ENCODE data around the gene NDRG3. TPM values are rescaled to one million over a fixed set of nuclear protein-coding genes. Genes with fewer than 3 reads are reported as not detected.

Gene NDRG3
- total and polyA plus RNA-seq, 10 of the 15 experiments (the other 5 are each of a cell fraction or from before 2014, with no cell fraction given): 11.2 to 29.7 (median 14.9) TPM

GRCh38 chr20:36687850-36688249, 58.0 kb downstream of the NDRG3 start:
- no peak overlapping the region for H2AFZ ChIP-seq (ENCODE audit: control insufficient read depth, low read depth, low read length)
- 97% methylated on average over 3 of the region's 3 CpGs for WGBS (ENCODE audit: insufficient coverage, insufficient replicate concordance, low lambda C conversion rate, missing lambda C conversion rate)
- in situ Hi-C loops (cut with MboI): no loop called here
- CTCF ChIA-PET: interaction anchor here (0.6 kb wide), 1 partner anchor 695 kb away, joined by 3 read pairs; no protein-coding TSS in a partner anchor
- H3K27me3 ChIP-seq (replicated peaks in 1 of 2; ENCODE audit: control insufficient read depth in 2 of 2, insufficient read depth in 2 of 2, low read length in 1 of 2): no peaks in the 10 kb centered on the region
- no peak overlapping the region for H3K4me3 ChIP-seq
- H3K4me1 ChIP-seq (ENCODE audit: control insufficient read depth, insufficient read depth, low read length): no peaks in the 10 kb centered on the region
- no peak overlapping the region for H3K9ac ChIP-seq (ENCODE audit: control insufficient read depth, insufficient read depth, low read length)
- ATAC-seq (no peak), FAIRE-seq (no peak), DNase-seq (ENCODE audit: low read depth, low spot score) (no peak)
- BruUV-seq (replicated peaks): no TSS peak
- SMC1A ChIA-PET (ENCODE audit: uncharacterized antibody, unreplicated experiment): no interaction called here
- H3K9me3 ChIP-seq (replicated peaks; ENCODE audit: control insufficient read depth, insufficient read depth, low read length): no peaks in the 10 kb centered on the region
- H3K79me2 ChIP-seq (ENCODE audit: control insufficient read depth, insufficient read depth, low read length): no peaks in the 10 kb centered on the region
- RAD21 ChIA-PET (ENCODE audit: unreplicated experiment): no interaction called here
- H3K36me3 ChIP-seq (ENCODE audit: control insufficient read depth in 2 of 2, insufficient read depth in 2 of 2, low read length in 1 of 2): no peaks in the 10 kb centered on the region; a peak in 1 of 4 replicates
- intact Hi-C loops (cut with micrococcal nuclease; ENCODE audit: unreplicated experiment): no loop called here
- no peak overlapping the region for H3K4me2 ChIP-seq (ENCODE audit: control insufficient read depth, insufficient read depth)
- no peak overlapping the region for H3K27ac ChIP-seq (ENCODE audit: control insufficient read depth, insufficient read depth)
- H4K20me1 ChIP-seq (ENCODE audit: control insufficient read depth, insufficient read depth): no peaks in the 10 kb centered on the region
- POLR2A ChIA-PET: no interaction called here
- TF ChIP-seq HDAC2 (IDR thresholded peaks at IDR 0.05): no peak
- TF ChIP-seq CHD2 (IDR thresholded peaks at IDR 0.05; ENCODE audit: borderline replicate concordance, low read depth, low read length): no peak
- no peak for TF ChIP-seq SMARCA5 (IDR thresholded peaks at IDR 0.05)
- TF ChIP-seq TCF3 (IDR thresholded peaks at IDR 0.05; ENCODE audit: borderline replicate concordance, insufficient read depth, low read depth, low read length): no peak
- no peak for TF ChIP-seq ZSCAN29 (IDR thresholded peaks at IDR 0.05)
- no peak for TF ChIP-seq CREM (IDR thresholded peaks at IDR 0.05; ENCODE audit: low read depth)
- no peak for TF ChIP-seq ETV6 (conservative IDR thresholded peaks at IDR 0.05 in 1 of 2, IDR thresholded peaks at IDR 0.05 in 1 of 2; ENCODE audit: borderline replicate concordance in 1 of 2, low read depth in 1 of 2)
- no peak for TF ChIP-seq RBBP5 (conservative IDR thresholded peaks at IDR 0.05)
- TF ChIP-seq FOXM1 (IDR thresholded peaks at IDR 0.05; ENCODE audit: low read depth, low read length): no peak
- TF ChIP-seq NR2C2 (IDR thresholded peaks at IDR 0.05; ENCODE audit: borderline replicate concordance, control insufficient read depth, insufficient read length, low read depth): no peak
- TF ChIP-seq ZZZ3 (IDR thresholded peaks at IDR 0.05; ENCODE audit: control insufficient read depth, insufficient read length, low read depth): no peak
- no peak for TF ChIP-seq CEBPB (IDR thresholded peaks at IDR 0.05; ENCODE audit: borderline replicate concordance in 1 of 2, low read depth in 2 of 2, low read length in 2 of 2)
- TF ChIP-seq CTCF (IDR thresholded peaks at IDR 0.05 in 2 of 3, conservative IDR thresholded peaks at IDR 0.05 in 1 of 3; ENCODE audit: control insufficient read depth in 2 of 3, extremely low read depth in 1 of 3, insufficient read depth in 1 of 3, low read depth in 3 of 3, low read length in 3 of 3): no peak
- TF ChIP-seq FOS (IDR thresholded peaks at IDR 0.05; ENCODE audit: borderline replicate concordance, extremely low read depth, insufficient read length): no peak
- TF ChIP-seq NKRF (conservative IDR thresholded peaks at IDR 0.05): no peak
- TF ChIP-seq, protein P1, sequence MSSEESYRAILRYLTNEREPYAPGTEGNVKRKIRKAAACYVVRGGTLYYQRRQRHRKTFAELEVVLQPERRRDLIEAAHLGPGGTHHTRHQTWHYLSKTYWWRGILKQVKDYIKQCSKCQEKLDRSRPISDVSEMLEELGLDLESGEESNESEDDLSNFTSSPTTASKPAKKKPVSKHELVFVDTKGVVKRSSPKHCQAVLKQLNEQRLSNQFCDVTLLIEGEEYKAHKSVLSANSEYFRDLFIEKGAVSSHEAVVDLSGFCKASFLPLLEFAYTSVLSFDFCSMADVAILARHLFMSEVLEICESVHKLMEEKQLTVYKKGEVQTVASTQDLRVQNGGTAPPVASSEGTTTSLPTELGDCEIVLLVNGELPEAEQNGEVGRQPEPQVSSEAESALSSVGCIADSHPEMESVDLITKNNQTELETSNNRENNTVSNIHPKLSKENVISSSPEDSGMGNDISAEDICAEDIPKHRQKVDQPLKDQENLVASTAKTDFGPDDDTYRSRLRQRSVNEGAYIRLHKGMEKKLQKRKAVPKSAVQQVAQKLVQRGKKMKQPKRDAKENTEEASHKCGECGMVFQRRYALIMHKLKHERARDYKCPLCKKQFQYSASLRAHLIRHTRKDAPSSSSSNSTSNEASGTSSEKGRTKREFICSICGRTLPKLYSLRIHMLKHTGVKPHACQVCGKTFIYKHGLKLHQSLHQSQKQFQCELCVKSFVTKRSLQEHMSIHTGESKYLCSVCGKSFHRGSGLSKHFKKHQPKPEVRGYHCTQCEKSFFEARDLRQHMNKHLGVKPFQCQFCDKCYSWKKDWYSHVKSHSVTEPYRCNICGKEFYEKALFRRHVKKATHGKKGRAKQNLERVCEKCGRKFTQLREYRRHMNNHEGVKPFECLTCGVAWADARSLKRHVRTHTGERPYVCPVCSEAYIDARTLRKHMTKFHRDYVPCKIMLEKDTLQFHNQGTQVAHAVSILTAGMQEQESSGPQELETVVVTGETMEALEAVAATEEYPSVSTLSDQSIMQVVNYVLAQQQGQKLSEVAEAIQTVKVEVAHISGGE (CRISPR knock-in tag; IDR thresholded peaks at IDR 0.05): no peak
- no peak for TF ChIP-seq RFX5 (IDR thresholded peaks at IDR 0.05; ENCODE audit: low read depth, low read length)
- TF ChIP-seq IKZF2 (IDR thresholded peaks at IDR 0.05): no peak
- no peak for TF ChIP-seq POLR2AphosphoS5 (IDR thresholded peaks at IDR 0.05; ENCODE audit: low read length)
